Small intestine (tissue), 7 donors: ENCODE data around the gene FAM227A. TPM values are rescaled to one million over a fixed set of nuclear protein-coding genes. Genes with fewer than 3 reads are reported as not detected.

Experiments
- DNase-seq, 2 donors: peaks; one replicate each; pipeline versions ENCODE4 v3.0.0 to v3.0.0-alpha.2; 2013
- FAIRE-seq: peaks from 2 replicates; lab custom pipeline; 2012; peaks lifted over from hg19 to GRCh38; lab: Jason Lieb, UNC
- H3K27ac ChIP-seq, 3 donors: one replicate each; pipeline ENCODE4 v1.5.1; 2013; ENCODE audit warnings: low read length in 2 of 3, mild to moderate bottlenecking in 2 of 3, control low read depth in 1 of 3, inconsistent platforms in 1 of 3, low read depth in 1 of 3, moderate library complexity in 1 of 3
- H3K27me3 ChIP-seq, 3 donors: one replicate each; pipeline ENCODE4 v1.6.1; 2013; ENCODE audit warnings: low read length in 3 of 3, inconsistent platforms in 1 of 3; ENCODE audit not compliant: control insufficient read depth in 3 of 3, insufficient read depth in 3 of 3
- H3K36me3 ChIP-seq, 3 donors: one replicate each; pipeline ENCODE4 v1.6.1; 2013; ENCODE audit warnings: low read length in 3 of 3, inconsistent platforms in 1 of 3, low read depth in 1 of 3, mild to moderate bottlenecking in 1 of 3, moderate library complexity in 1 of 3; ENCODE audit not compliant: control insufficient read depth in 3 of 3, insufficient read depth in 2 of 3
- H3K4me1 ChIP-seq, 3 donors: one replicate each; pipeline ENCODE4 v1.6.1; 2013; ENCODE audit warnings: low read length in 2 of 3, inconsistent platforms in 1 of 3, low read depth in 1 of 3, mild to moderate bottlenecking in 1 of 3, moderate library complexity in 1 of 3; ENCODE audit not compliant: control insufficient read depth in 3 of 3, insufficient read depth in 2 of 3
- H3K4me3 ChIP-seq, 3 donors: one replicate each; pipeline ENCODE4 v1.5.1; 2013; ENCODE audit warnings: low read length in 3 of 3, control low read depth in 1 of 3, inconsistent platforms in 1 of 3, low read depth in 1 of 3, mild to moderate bottlenecking in 1 of 3, moderate library complexity in 1 of 3
- H3K9me3 ChIP-seq, 2 donors: one replicate each; pipeline ENCODE4 v1.6.1; 2013; ENCODE audit warnings: low read depth in 1 of 2, low read length in 1 of 2; ENCODE audit not compliant: control insufficient read depth in 2 of 2, insufficient read depth in 1 of 2
- WGBS, 3 donors: extraction: QIAGEN DNeasy Blood & Tissue Kit; methylation state at CpG; one replicate each; pipeline ENCODE4 v1.1.7; 2013; 5-methylcytosine and 5-hydroxymethylcytosine counted together
- polyA plus RNA-seq, 4 donors: library from polyadenylated mRNA; stranded (reverse) in 3 of 4; unstranded in 1 of 4; fragments of 200-250 nt in 3 of 4; fragments of 120-200 nt in 1 of 4; gene quantifications; one replicate each; pipeline versions ENCODE4 v1.2.1 to v1.2.3, GENCODE V29; 2013
- donor health status: healthy with polysubstance abuse.
- donor health status: control.
- donor health status: control.
- donor health status: Bipolar disorder and iron deficiency.
- donor health status: healthy.

FAM227A gene
- polyA plus RNA-seq, 4 donors = 0.36 to 0.71 TPM; not detected in 2

- FAIRE-seq (no peak), DNase-seq (no peak)
- Histone ChIP-seq H3K27me3 (no peaks in the 10 kb centered on the region), H3K27ac (no peak overlapping the region), H3K4me1 (peaks cover 0 to 33% (median 5%) of the 10 kb centered on the region in 3 donors), H3K36me3 (peaks cover 9 to 66% (median 13%) of the 10 kb centered on the region in 3 donors), H3K9me3 (no peaks in the 10 kb centered on the region), H3K4me3 (no peak overlapping the region)
- whole genome bisulfite sequencing, 3 donors = 92 to 100% (median 96%) methylated on average over 1 of the region's 1 CpG
Measured at GRCh38 chr22:38685761-38686160, 29.6 kb upstream of the FAM227A start.

- H3K36me3 ChIP-seq = peaks cover 9 to 61% (median 13%) of the 10 kb centered on the region in 3 donors
Measured at GRCh38 chr22:38684895-38685294, 28.7 kb upstream of the FAM227A start.

GRCh38 chr22:38681582-38682335 is 25.6 kb upstream of the FAM227A start, which contains the start of gene TOMM22:
Gene TOMM22 (plus strand): TSS chr22:38681957. CDS start chr22:38681979, 22 bp downstream.
- peak; percentile 87 to 96 for DNase-seq
- H3K4me1 ChIP-seq = peaks cover 0 to 12% (median 5%) of the 10 kb centered on the region in 3 donors
- peaks cover 7 to 35% (median 9%) of the 10 kb centered on the region in 3 donors for H3K36me3 ChIP-seq
- H3K9me3 ChIP-seq = no peaks in the 10 kb centered on the region
- no peaks in the 10 kb centered on the region for H3K27me3 ChIP-seq
- peak within 1 kb of the TSS; percentile 45 to 86 (median 57) for H3K27ac ChIP-seq
- peak within 1 kb of the TSS; percentile 90 to 99 (median 98) for H3K4me3 ChIP-seq
- WGBS, 3 donors = 0 to 1% (median 0%) methylated on average over 49 to 60 of the region's 60 CpGs
- FAIRE-seq = no peak

More at GRCh38 chr22:38684895-38685294, 28.7 kb upstream of the FAM227A start:
- 86 to 93% (median 93%) methylated on average over 9 of the region's 9 CpGs for WGBS, 3 donors
- H3K27ac ChIP-seq = no peak overlapping the region
- no peaks in the 10 kb centered on the region for H3K9me3 ChIP-seq
- no peak for DNase-seq
- no peak for FAIRE-seq
- H3K4me3 ChIP-seq = no peak overlapping the region
- peaks cover 0 to 25% (median 5%) of the 10 kb centered on the region in 3 donors for H3K4me1 ChIP-seq
- no peaks in the 10 kb centered on the region for H3K27me3 ChIP-seq

GRCh38 chr22:38675833-38676232 is 19.6 kb upstream of the FAM227A start:
- DNase-seq (no peak), FAIRE-seq (no peak)
- Histone ChIP-seq H3K4me3 (no peak overlapping the region), H3K27me3 (no peaks in the 10 kb centered on the region), H3K27ac (no peak overlapping the region), H3K4me1 (no peaks in the 10 kb centered on the region), H3K36me3 (peaks cover 2 to 34% (median 3%) of the 10 kb centered on the region in 3 donors), H3K9me3 (no peaks in the 10 kb centered on the region)
- 92 to 97% (median 97%) methylated on average over 3 of the region's 3 CpGs for WGBS, 3 donors

- H3K36me3 ChIP-seq = peaks cover 3 to 37% (median 4%) of the 10 kb centered on the region in 3 donors
- H3K27me3 ChIP-seq = no peaks in the 10 kb centered on the region
- no peak for DNase-seq
- H3K4me1 ChIP-seq = no peaks in the 10 kb centered on the region
- no peak for FAIRE-seq
- no peak overlapping the region for H3K27ac ChIP-seq
- H3K9me3 ChIP-seq = no peaks in the 10 kb centered on the region
- WGBS, 3 donors = 78 to 82% (median 81%) methylated on average over 5 of the region's 5 CpGs
- H3K4me3 ChIP-seq = no peak overlapping the region
Measured at GRCh38 chr22:38674888-38675287, 18.7 kb upstream of the FAM227A start.

- FAIRE-seq (no peak), DNase-seq (peak; percentile 42 to 63)
- H3K4me1 ChIP-seq = peaks cover 2 to 10% (median 3%) of the 10 kb centered on the region in 3 donors
- no peaks in the 10 kb centered on the region for H3K9me3 ChIP-seq
- 3 to 5% (median 4%) methylated on average over 16 of the region's 16 CpGs for WGBS, 3 donors
- H3K27me3 ChIP-seq = no peaks in the 10 kb centered on the region
- H3K27ac ChIP-seq = peak overlapping the region; percentile 71 to 91 (median 90)
- peaks cover 0 to 9% (median 0%) of the 10 kb centered on the region in 3 donors for H3K36me3 ChIP-seq
- H3K4me3 ChIP-seq = peak overlapping the region; percentile 85 to 97 (median 92)
Measured at GRCh38 chr22:38657045-38657909, 1.1 kb upstream of the FAM227A start.

- no peak for FAIRE-seq
- H3K36me3 ChIP-seq = no peaks in the 10 kb centered on the region
Measured at GRCh38 chr22:38655519-38656255, 505 bp downstream of the FAM227A start.

More at GRCh38 chr22:38655519-38656255, 505 bp downstream of the FAM227A start:
- Histone ChIP-seq H3K4me3 (peak overlapping the region; percentile 85 to 97 (median 92)), H3K27ac (peak overlapping the region in 2 of 3 donors; percentile 90 to 91), H3K27me3 (no peaks in the 10 kb centered on the region), H3K4me1 (peaks cover 2 to 10% (median 3%) of the 10 kb centered on the region in 3 donors), H3K9me3 (no peaks in the 10 kb centered on the region)
- no peak for DNase-seq
- 7 to 8% (median 7%) methylated on average over 22 of the region's 22 CpGs for WGBS, 3 donors
